ENCODE data around the gene TP73.
A peak's percentile ranks its signal among the peaks of the same experiment; 100 is the strongest.

TP73 gene

DNA sequence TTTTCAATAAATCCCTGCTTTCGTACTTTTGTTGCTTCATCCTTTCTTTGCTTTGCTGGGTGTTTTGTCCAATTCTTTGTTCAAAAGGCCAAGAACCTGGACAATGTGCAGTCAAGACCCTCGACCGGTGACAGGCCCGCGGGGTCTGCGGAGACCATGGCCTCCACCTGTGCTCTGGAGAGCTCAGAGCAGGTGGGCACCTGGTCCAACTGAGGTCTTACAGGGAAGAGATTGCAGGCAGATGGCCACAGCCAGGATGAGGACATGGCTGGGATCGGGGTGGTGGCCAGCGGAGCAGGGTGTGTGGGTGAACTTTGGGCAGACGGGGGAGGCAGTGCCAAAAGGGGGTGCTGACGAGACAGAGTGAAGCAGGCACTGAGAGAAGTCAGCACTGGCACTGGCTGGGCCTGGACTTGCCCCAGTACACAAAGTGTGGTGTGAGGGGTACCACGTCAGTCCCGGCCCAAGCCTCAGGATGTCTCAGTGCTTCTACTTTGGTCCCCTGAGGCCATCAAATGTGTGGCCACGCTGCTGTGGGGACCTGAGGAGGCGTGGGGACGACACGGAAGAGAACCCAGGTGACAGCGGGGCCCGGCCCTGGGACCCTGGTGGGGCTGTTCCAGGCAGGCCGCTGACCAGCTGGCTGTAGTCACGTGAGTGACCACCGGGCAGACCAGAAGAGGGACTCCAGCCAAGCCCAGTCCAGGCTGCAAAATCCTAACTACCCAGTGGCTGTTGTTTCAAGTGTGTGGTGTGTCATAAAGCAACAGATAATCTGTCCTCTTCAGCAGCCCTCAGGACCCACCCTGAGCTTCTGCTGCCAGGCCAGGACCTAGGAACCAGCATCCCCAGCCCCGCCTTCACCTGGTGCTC is 89.5 kb downstream of the TP73 start:
- peaks cover 15% of the 10 kb centered on the region for H3K4me1 ChIP-seq (ENCODE audit: insufficient read depth, low read length)
- H3K27ac ChIP-seq (ENCODE audit: low read depth, low read length): no peak overlapping the region
- H3K36me3 ChIP-seq (ENCODE audit: insufficient read depth, low read length): peaks cover 37% of the 10 kb centered on the region
- H3K27me3 ChIP-seq (ENCODE audit: control insufficient read depth in 1 of 2, insufficient read depth in 2 of 2, low read length in 2 of 2): no peaks in the 10 kb centered on the region
- H3K9me3 ChIP-seq (ENCODE audit: low read length): no peaks in the 10 kb centered on the region
- no peak overlapping the region for H3K9ac ChIP-seq (ENCODE audit: low read length)
- no peak overlapping the region for H3K4me3 ChIP-seq (ENCODE audit: low read depth in 1 of 2, low read length in 2 of 2)

GRCh38 chr1:3742439-3743298 is 90.4 kb downstream of the TP73 start:
- no peaks in the 10 kb centered on the region for H3K9me3 ChIP-seq (ENCODE audit: low read length)
- no peak overlapping the region for H3K9ac ChIP-seq (ENCODE audit: low read length)
- no peak overlapping the region for H3K4me3 ChIP-seq (ENCODE audit: low read depth in 1 of 2, low read length in 2 of 2)
- H3K36me3 ChIP-seq (ENCODE audit: insufficient read depth, low read length): peaks cover 31% of the 10 kb centered on the region
- H3K4me1 ChIP-seq (ENCODE audit: insufficient read depth, low read length): peaks cover 17% of the 10 kb centered on the region
- H3K27me3 ChIP-seq (ENCODE audit: control insufficient read depth in 1 of 2, insufficient read depth in 2 of 2, low read length in 2 of 2): no peaks in the 10 kb centered on the region
- H3K27ac ChIP-seq (ENCODE audit: low read depth, low read length): no peak overlapping the region

DNA sequence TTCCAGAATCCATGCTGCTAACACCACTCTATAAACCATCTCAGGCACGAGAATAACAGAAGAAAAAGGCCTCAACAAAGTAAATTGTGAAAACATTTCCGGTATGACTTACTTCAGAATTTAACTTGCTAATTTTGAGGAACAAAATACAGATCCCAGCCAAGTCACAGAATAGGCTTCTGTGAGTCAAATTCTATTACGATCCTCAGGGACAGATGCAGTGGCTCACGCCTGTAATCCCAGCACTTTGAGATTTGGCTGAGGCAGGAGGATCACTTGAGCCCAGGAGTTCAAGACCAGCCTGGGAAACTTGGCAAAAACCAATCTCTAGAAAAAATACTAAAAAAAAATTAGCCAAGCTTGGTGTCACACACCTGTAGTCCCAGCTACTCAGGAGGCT is 91.1 kb downstream of the TP73 start:
- H3K27me3 ChIP-seq (ENCODE audit: control insufficient read depth in 1 of 2, insufficient read depth in 2 of 2, low read length in 2 of 2): no peaks in the 10 kb centered on the region
- peaks cover 22% of the 10 kb centered on the region for H3K4me1 ChIP-seq (ENCODE audit: insufficient read depth, low read length)
- H3K36me3 ChIP-seq (ENCODE audit: insufficient read depth, low read length): peaks cover 25% of the 10 kb centered on the region
- no peak overlapping the region for H3K4me3 ChIP-seq (ENCODE audit: low read depth in 1 of 2, low read length in 2 of 2)
- H3K9me3 ChIP-seq (ENCODE audit: low read length): no peaks in the 10 kb centered on the region
- no peak overlapping the region for H3K27ac ChIP-seq (ENCODE audit: low read depth, low read length)
- no peak overlapping the region for H3K9ac ChIP-seq (ENCODE audit: low read length)

DNA sequence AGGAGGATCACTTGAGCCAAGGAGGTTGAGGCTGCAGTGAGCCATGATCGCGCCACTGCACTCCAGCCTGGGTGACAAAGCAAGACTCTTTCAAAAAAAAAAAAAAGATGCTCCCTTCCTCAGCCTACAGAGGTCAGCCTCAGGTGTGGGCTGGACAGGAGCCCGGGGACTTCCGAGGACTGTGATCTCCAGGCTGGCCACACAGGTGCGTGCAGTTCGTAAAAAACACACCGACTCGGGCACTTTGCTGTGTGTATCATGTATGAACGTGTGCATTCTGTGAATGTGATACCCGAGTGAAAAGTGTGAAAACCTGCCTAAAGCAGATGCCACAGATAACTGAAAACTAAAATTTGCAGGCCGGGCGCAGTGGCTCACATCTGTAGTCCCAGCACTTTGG is 91.5 kb downstream of the TP73 start:
- Histone ChIP-seq H3K27ac (ENCODE audit: low read depth, low read length) (no peak overlapping the region), H3K27me3 (ENCODE audit: control insufficient read depth in 1 of 2, insufficient read depth in 2 of 2, low read length in 2 of 2) (no peaks in the 10 kb centered on the region), H3K4me1 (ENCODE audit: insufficient read depth, low read length) (peaks cover 22% of the 10 kb centered on the region), H3K4me3 (ENCODE audit: low read depth in 1 of 2, low read length in 2 of 2) (no peak overlapping the region), H3K9ac (ENCODE audit: low read length) (no peak overlapping the region), H3K9me3 (ENCODE audit: low read length) (no peaks in the 10 kb centered on the region), H3K36me3 (ENCODE audit: insufficient read depth, low read length) (peaks cover 21% of the 10 kb centered on the region)

- Histone ChIP-seq H3K36me3 (ENCODE audit: insufficient read depth, low read length) (peaks cover 14% of the 10 kb centered on the region), H3K9ac (ENCODE audit: low read length) (no peak overlapping the region), H3K4me3 (ENCODE audit: low read depth in 1 of 2, low read length in 2 of 2) (no peak overlapping the region), H3K27me3 (ENCODE audit: control insufficient read depth in 1 of 2, insufficient read depth in 2 of 2, low read length in 2 of 2) (no peaks in the 10 kb centered on the region), H3K4me1 (ENCODE audit: insufficient read depth, low read length) (peaks cover 22% of the 10 kb centered on the region), H3K9me3 (ENCODE audit: low read length) (no peaks in the 10 kb centered on the region), H3K27ac (ENCODE audit: low read depth, low read length) (no peak overlapping the region)
These were observed 92.3 kb downstream of the TP73 start for GRCh38 chr1:3744646-3745045.

GRCh38 chr1:3745071-3745470 is 92.8 kb downstream of the TP73 start:
- H3K4me1 ChIP-seq (ENCODE audit: insufficient read depth, low read length): peaks cover 22% of the 10 kb centered on the region
- H3K27ac ChIP-seq (ENCODE audit: low read depth, low read length): no peak overlapping the region
- H3K9me3 ChIP-seq (ENCODE audit: low read length): no peaks in the 10 kb centered on the region
- no peak overlapping the region for H3K9ac ChIP-seq (ENCODE audit: low read length)
- H3K36me3 ChIP-seq (ENCODE audit: insufficient read depth, low read length): peaks cover 10% of the 10 kb centered on the region
- no peaks in the 10 kb centered on the region for H3K27me3 ChIP-seq (ENCODE audit: control insufficient read depth in 1 of 2, insufficient read depth in 2 of 2, low read length in 2 of 2)
- no peak overlapping the region for H3K4me3 ChIP-seq (ENCODE audit: low read depth in 1 of 2, low read length in 2 of 2)

DNA sequence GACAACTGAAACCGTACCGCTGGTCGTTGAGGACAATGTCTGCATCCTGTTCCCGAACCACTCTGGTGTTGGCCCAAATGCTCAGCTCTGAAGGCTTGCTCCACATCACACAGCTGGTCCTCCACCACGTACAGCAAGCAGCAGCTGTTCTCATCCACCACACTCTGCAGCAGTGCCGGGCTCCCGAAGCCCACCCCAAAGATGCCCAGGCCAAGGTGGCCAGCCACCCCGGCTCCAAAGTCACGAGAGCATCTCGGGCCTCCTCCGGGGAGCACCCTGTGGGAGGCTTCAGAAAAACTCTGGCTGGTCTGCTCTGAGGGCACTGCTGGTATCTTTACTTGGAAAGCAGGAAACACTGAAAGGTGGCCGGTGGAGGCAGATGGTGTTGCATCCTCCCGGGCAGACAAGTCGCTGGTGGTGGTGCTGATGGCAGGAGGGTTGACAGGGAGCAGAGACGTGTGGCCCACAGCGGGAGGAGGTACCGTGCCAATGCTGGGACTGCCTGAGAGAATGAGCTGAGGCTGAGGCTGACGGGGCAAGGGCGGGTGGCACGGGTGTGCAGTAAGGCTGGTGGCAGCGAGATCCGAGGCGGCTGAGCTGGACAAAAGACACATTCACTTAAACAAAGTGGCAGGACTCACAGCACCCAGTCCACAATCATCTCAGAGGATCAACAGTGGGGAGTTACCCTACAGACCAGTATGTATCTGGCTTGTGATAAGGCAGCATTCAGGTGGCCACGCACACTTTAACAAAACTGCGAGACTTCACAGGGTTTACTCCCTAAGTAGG is 93.5 kb downstream of the TP73 start:
- Histone ChIP-seq H3K9me3 (ENCODE audit: low read length) (no peaks in the 10 kb centered on the region), H3K27me3 (ENCODE audit: control insufficient read depth in 1 of 2, insufficient read depth in 2 of 2, low read length in 2 of 2) (no peaks in the 10 kb centered on the region), H3K27ac (ENCODE audit: low read depth, low read length) (no peak overlapping the region), H3K4me3 (ENCODE audit: low read depth in 1 of 2, low read length in 2 of 2) (peak overlapping the region in 1 of 2 donors; percentile 71), H3K9ac (ENCODE audit: low read length) (no peak overlapping the region), H3K36me3 (ENCODE audit: insufficient read depth, low read length) (peaks cover 5% of the 10 kb centered on the region), H3K4me1 (ENCODE audit: insufficient read depth, low read length) (peaks cover 22% of the 10 kb centered on the region)

DNA sequence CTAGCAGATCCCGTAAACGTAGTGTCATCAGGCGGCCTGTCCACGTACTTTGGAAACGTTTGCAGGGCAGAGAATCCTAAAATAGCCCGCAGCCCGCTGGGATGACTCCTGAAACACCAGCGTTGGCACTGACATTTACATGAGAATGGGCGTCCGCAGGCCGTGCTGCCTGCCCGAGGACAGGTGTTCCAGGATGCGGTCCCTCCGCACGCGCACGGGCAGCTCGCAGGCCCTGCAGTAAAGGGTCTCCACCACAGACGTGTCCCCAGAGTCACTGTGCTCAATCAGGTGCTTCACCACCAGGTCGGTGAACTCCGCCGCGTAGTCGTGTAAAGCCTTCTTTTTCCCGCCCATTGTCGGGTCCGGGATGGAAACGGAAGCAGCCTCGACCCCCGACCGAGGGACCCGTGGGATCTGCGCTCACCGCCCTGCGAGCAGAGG is 94.1 kb downstream of the TP73 start:
- Histone ChIP-seq H3K9ac (ENCODE audit: low read length) (peak overlapping the region; percentile 33), H3K27ac (ENCODE audit: low read depth, low read length) (peak overlapping the region; percentile 79), H3K27me3 (ENCODE audit: control insufficient read depth in 1 of 2, insufficient read depth in 2 of 2, low read length in 2 of 2) (no peaks in the 10 kb centered on the region), H3K4me1 (ENCODE audit: insufficient read depth, low read length) (peaks cover 22% of the 10 kb centered on the region), H3K9me3 (ENCODE audit: low read length) (no peaks in the 10 kb centered on the region), H3K4me3 (ENCODE audit: low read depth in 1 of 2, low read length in 2 of 2) (peak overlapping the region; percentile 71 to 83), H3K36me3 (ENCODE audit: insufficient read depth, low read length) (peaks cover 4% of the 10 kb centered on the region)

DNA sequence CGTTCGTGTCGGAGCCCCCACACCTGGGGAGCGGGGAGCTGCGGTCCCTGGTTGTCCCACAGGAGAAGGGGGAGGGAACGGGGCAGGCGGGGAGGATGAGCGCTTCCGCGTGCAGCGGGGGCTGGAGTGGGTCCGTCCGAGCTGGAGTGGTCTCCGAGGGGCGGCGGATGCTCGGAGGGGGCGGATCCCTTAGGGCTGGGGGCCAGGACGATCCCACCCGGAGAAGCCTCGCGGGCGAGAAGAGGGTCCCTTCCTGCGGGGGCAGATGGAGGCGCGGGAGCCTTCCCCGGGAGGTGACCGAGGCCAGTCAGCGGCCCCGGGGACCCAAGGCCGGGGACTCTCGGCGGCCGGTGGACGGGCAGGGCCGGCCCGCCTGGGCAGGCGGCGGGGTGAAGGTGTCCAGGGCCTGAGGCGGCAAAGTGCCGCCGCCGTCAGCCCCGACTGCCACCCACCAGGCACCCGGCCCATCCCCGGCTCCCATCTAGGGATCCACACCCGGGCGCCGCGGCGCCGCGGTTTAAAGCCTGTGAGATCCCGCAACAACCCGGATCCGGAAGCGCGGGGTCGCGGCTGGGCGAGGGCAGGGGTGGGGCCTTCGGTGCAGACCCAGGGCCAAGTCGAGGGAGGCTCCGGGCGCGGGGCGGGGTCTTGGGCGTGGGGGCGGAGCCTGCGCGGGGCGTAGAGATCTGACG is 94.7 kb downstream of the TP73 start:
- H3K9ac ChIP-seq (ENCODE audit: low read length): peak overlapping the region; percentile 33

DNA sequence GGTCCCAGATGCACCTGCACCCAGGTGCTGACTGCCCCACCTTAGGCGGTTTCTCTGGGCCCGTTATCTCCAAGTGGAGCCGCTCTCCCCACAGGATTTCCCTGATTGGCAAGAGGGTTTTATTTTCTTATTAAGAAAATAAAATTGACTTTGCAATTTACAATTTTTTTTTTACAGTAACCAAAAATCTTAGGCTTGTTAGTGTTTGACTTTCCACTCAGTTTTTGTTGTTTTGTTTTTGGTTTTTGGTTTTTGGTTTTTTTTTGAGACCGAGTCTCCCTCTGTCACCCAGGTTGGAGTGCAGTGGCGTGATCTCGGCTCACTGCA is 95.2 kb downstream of the TP73 start:
- Histone ChIP-seq H3K9me3 (ENCODE audit: low read length) (no peaks in the 10 kb centered on the region), H3K9ac (ENCODE audit: low read length) (no peak overlapping the region), H3K4me1 (ENCODE audit: insufficient read depth, low read length) (peaks cover 22% of the 10 kb centered on the region), H3K27ac (ENCODE audit: low read depth, low read length) (peak overlapping the region; percentile 61), H3K27me3 (ENCODE audit: control insufficient read depth in 1 of 2, insufficient read depth in 2 of 2, low read length in 2 of 2) (no peaks in the 10 kb centered on the region), H3K4me3 (ENCODE audit: low read depth in 1 of 2, low read length in 2 of 2) (peak overlapping the region; percentile 71 to 83), H3K36me3 (ENCODE audit: insufficient read depth, low read length) (no peaks in the 10 kb centered on the region)

More for the DNA sequence above, 94.7 kb downstream of the TP73 start:
- H3K27me3 ChIP-seq (ENCODE audit: control insufficient read depth in 1 of 2, insufficient read depth in 2 of 2, low read length in 2 of 2): no peaks in the 10 kb centered on the region
- peak overlapping the region; percentile 79 for H3K27ac ChIP-seq (ENCODE audit: low read depth, low read length)
- H3K36me3 ChIP-seq (ENCODE audit: insufficient read depth, low read length): no peaks in the 10 kb centered on the region
- peaks cover 22% of the 10 kb centered on the region for H3K4me1 ChIP-seq (ENCODE audit: insufficient read depth, low read length)
- H3K4me3 ChIP-seq (ENCODE audit: low read depth in 1 of 2, low read length in 2 of 2): peak overlapping the region; percentile 71 to 83
- no peaks in the 10 kb centered on the region for H3K9me3 ChIP-seq (ENCODE audit: low read length)

All from muscle layer of colon (tissue), 2 donors.